ENCODE measurements around the gene PACRG.

DNA sequence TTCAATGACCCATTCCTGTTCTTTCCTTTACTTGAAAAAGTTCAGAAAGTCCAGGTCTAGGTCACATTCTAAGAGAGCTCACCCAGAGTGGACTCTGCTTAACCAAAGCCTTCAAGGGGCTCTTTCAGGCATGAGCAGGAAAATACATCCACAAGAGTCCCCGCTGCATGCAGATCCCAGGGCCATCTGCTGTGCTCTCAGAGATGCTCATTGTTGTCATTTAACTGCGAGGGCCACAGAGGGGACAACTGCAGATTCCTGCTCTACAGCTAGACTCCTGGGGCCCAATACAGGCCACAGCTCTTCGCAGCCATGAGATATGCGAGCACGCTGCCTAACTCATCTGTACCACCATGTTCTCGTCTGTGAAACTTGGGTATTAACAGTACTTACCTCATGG is 391.2 kb downstream of the PACRG start:
- TF ChIP-seq, protein P1, sequence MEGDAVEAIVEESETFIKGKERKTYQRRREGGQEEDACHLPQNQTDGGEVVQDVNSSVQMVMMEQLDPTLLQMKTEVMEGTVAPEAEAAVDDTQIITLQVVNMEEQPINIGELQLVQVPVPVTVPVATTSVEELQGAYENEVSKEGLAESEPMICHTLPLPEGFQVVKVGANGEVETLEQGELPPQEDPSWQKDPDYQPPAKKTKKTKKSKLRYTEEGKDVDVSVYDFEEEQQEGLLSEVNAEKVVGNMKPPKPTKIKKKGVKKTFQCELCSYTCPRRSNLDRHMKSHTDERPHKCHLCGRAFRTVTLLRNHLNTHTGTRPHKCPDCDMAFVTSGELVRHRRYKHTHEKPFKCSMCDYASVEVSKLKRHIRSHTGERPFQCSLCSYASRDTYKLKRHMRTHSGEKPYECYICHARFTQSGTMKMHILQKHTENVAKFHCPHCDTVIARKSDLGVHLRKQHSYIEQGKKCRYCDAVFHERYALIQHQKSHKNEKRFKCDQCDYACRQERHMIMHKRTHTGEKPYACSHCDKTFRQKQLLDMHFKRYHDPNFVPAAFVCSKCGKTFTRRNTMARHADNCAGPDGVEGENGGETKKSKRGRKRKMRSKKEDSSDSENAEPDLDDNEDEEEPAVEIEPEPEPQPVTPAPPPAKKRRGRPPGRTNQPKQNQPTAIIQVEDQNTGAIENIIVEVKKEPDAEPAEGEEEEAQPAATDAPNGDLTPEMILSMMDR (IDR thresholded peaks at IDR 0.05), result no peak
- TF ChIP-seq POLR2A (IDR thresholded peaks at IDR 0.05), result no peak
